Measurements from ENCODE around the gene CCDC43. TPM values are rescaled to one million over a fixed set of nuclear protein-coding genes. Genes with fewer than 3 reads are reported as not detected.

The CCDC43 gene
- total and polyA plus RNA-seq, 2 of the 8 experiments (the other 6 are each of a cell fraction or from before 2014, with no cell fraction given) = 4.9 to 38.1 TPM

DNA sequence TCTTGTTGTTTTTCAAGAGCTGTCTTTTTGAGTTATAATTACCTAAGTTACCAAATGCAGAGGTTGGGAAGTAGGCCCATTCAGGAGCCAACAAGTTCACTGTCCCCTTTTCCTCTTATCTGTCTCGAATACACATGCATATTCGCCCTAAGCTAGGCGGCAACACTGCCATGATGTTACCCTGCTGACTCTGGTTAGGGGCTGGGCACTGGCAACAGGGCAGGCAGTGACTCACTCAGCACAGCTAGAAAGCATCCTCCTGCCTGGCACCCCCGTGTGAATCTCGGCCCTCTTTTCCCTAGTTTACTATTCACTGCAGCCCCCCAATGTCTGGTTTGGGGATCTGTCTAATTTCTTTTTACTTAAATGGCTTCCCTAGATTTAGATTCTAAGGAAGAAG, 32.7 kb upstream of the CCDC43 start (continued):
- no peak for TF ChIP-seq GABPA (IDR thresholded peaks at IDR 0.05; ENCODE audit: borderline replicate concordance, insufficient read depth, low read length)
- TF ChIP-seq POU5F1 (IDR thresholded peaks at IDR 0.05; ENCODE audit: low read depth, low read length) = no peak
- no peak for TF ChIP-seq RFX5 (IDR thresholded peaks at IDR 0.05; ENCODE audit: borderline replicate concordance, low read depth, low read length)
